GM12878 (cell line): ENCODE measurements around the gene PRCD. TPM values are rescaled to one million over a fixed set of nuclear protein-coding genes. Genes with fewer than 3 reads are reported as not detected.

ENCODE experiments used
- ATAC-seq: fragments of 200-7000 bp; cut with Tn5 transposase; 3 replicates; pipeline ENCODE4 v1.9.1; 2020; ENCODE audit warnings: mild to moderate bottlenecking, moderate library complexity
- BruUV-seq: library from RNA; stranded (reverse); fragments of 400-500 nt; replicated peaks from 2 replicates; lab custom pipeline; 2021; lab: Mats Ljungman, UMichigan
- CTCF ChIA-PET: fragments of 300-600 bp; sonication (Branson Sonifier 250); formaldehyde crosslinking; extraction: SDS; loops from one replicate; lab custom pipeline; 2021; ENCODE audit warnings: inconsistent platforms; lab: Yijun Ruan, JAX
- POLR2A ChIA-PET: fragments of 350-600 bp; formaldehyde crosslinking; extraction: SDS; loops from one replicate; lab custom pipeline; 2021; ENCODE audit warnings: inconsistent platforms; lab: Charles Lee
- RAD21 ChIA-PET: fragments of 300-600 bp; sonication (Branson Sonifier 250); formaldehyde crosslinking; loops from one replicate; lab custom pipeline; 2023; ENCODE audit warnings: antibody characterized with exemption; ENCODE audit not compliant: unreplicated experiment; lab: Charles Lee
- SMC1A ChIA-PET: fragments of 300-600 bp; sonication (Branson Sonifier 250); formaldehyde crosslinking; loops from one replicate; lab custom pipeline; 2023; ENCODE audit not compliant: unreplicated experiment, uncharacterized antibody; lab: Charles Lee
- DNase-seq: peaks from one replicate; pipeline ENCODE4 v3.0.0-alpha.2; 2011; ENCODE audit warnings: low read depth, low spot score
- FAIRE-seq: peaks from 3 replicates; lab custom pipeline; 2011; peaks lifted over from hg19 to GRCh38; lab: Jason Lieb, UNC
- H2AFZ ChIP-seq: 2 replicates; pipeline ENCODE4 v1.6.0; 2011; ENCODE audit warnings: low read depth, low read length, control low read depth; ENCODE audit not compliant: control insufficient read depth
- H3K27ac ChIP-seq: 2 replicates; pipeline ENCODE4 v1.5.1; 2011; ENCODE audit warnings: control low read depth; ENCODE audit not compliant: control insufficient read depth, insufficient read depth
- H3K27me3 ChIP-seq, 2 experiments: replicated peaks in 1 of 2; 2 replicates each; pipeline versions ENCODE4 v1.6.0 to v1.6.1; 2011; ENCODE audit warnings: low read length in 1 of 2; ENCODE audit not compliant: control insufficient read depth in 2 of 2, insufficient read depth in 2 of 2
- H3K36me3 ChIP-seq, 2 experiments: 2 replicates each; pipeline ENCODE4 v1.5.1; 2011; ENCODE audit warnings: low read length in 1 of 2; ENCODE audit not compliant: control insufficient read depth in 2 of 2, insufficient read depth in 2 of 2
- H3K4me1 ChIP-seq: 2 replicates; pipeline ENCODE4 v1.6.1; 2011; ENCODE audit warnings: mild to moderate bottlenecking, low read length, moderate library complexity, mixed read lengths; ENCODE audit not compliant: control insufficient read depth, insufficient read depth
- H3K4me2 ChIP-seq: 2 replicates; pipeline ENCODE4 v1.6.0; 2011; ENCODE audit warnings: control low read depth; ENCODE audit not compliant: control insufficient read depth, insufficient read depth
- H3K4me3 ChIP-seq: fragments of 200-600 bp; sonication (generic); 2 replicates; pipeline ENCODE4 v1.5.1; 2016
- H3K79me2 ChIP-seq: 2 replicates; pipeline ENCODE4 v1.6.0; 2011; ENCODE audit warnings: low read length; ENCODE audit not compliant: control insufficient read depth, insufficient read depth
- H3K9ac ChIP-seq: 2 replicates; pipeline ENCODE4 v1.8.0; 2011; ENCODE audit warnings: low read length, control low read depth, mixed read lengths; ENCODE audit not compliant: control insufficient read depth, insufficient read depth
- H3K9me3 ChIP-seq: replicated peaks from 3 replicates; pipeline ENCODE4 v1.5.1; 2011; ENCODE audit warnings: mild to moderate bottlenecking, low read length; ENCODE audit not compliant: control insufficient read depth, insufficient read depth
- H4K20me1 ChIP-seq: 2 replicates; pipeline ENCODE4 v1.6.0; 2011; ENCODE audit not compliant: control insufficient read depth, insufficient read depth
- BCL11A ChIP-seq: IDR thresholded peaks from 2 replicates; pipeline ENCODE4 v1.6.1; 2011; ENCODE audit warnings: low read depth, low read length
- FOXK2 ChIP-seq: fragments of 450-650 bp; IDR thresholded peaks from 2 replicates; pipeline ENCODE4 v1.6.1; 2017; ENCODE audit warnings: mild to moderate bottlenecking, moderate library complexity
- PML ChIP-seq: IDR thresholded peaks from 2 replicates; pipeline ENCODE4 v1.6.1; 2012; ENCODE audit warnings: low read length, inconsistent platforms
- POLR2A ChIP-seq: IDR thresholded peaks from 2 replicates; pipeline ENCODE4 v1.6.1; 2011; ENCODE audit warnings: low read depth, mild to moderate bottlenecking, low read length
- SMAD5 ChIP-seq: IDR thresholded peaks from 2 replicates; pipeline ENCODE4 v1.6.1; 2016; ENCODE audit warnings: antibody characterized with exemption, low read depth
- STAT3 ChIP-seq: IDR thresholded peaks from 2 replicates; pipeline ENCODE4 v1.6.1; 2011; ENCODE audit warnings: low read depth, low read length, improper control_type of control experiment
- TAF1 ChIP-seq: IDR thresholded peaks from 2 replicates; pipeline ENCODE4 v1.6.1; 2011; ENCODE audit warnings: mild to moderate bottlenecking, low read depth, low read length, borderline replicate concordance
- WGBS: methylation state at CpG from one replicate; pipeline ENCODE4 v1.1.6; 2016; ENCODE audit warnings: low lambda C conversion rate; ENCODE audit not compliant: insufficient replicate concordance, insufficient coverage; ENCODE audit errors: missing lambda C conversion rate; 5-methylcytosine and 5-hydroxymethylcytosine counted together
- in situ Hi-C: fragments of 300-500 bp; cut with MboI; formaldehyde crosslinking; loops from 9 replicates; pipeline ENCODE4 v1.14.3; 2018; ENCODE audit warnings: mixed read lengths
- intact Hi-C: fragments of 100-400 bp; cut with micrococcal nuclease; formaldehyde crosslinking; loops from one replicate; pipeline ENCODE4 v1.14.2; 2022; ENCODE audit not compliant: unreplicated experiment
- polyA plus RNA-seq, 11 experiments: library from polyadenylated mRNA; depleted of rRNA in 4 of 11; unstranded in 6 of 11; stranded (reverse) in 5 of 11; fragments of >200 nt; fragmentation: Nextera tagmentation in 4 of 11; fragmentation: Illumina TruSeq in 1 of 11; extraction: Ambion mirVana in 4 of 11; extraction: Trizol in 1 of 11; gene quantifications; 1 replicate in 1 of 11; 2 replicates in 10 of 11; pipeline versions ENCODE4 v1.2.1 to v1.2.3, GENCODE V29; 2011 to 2016; ENCODE audit warnings: inconsistent platforms in 2 of 11, missing spikeins in 2 of 11, low read depth in 1 of 11
- total RNA-seq, 4 experiments: library from RNA; depleted of rRNA in 3 of 4; stranded (reverse); fragments of >200 nt in 3 of 4; fragmentation: Illumina TruSeq in 1 of 4; extraction: Trizol in 1 of 4; gene quantifications; 2 replicates each; pipeline versions ENCODE4 v1.2.1 to v1.2.3, GENCODE V29; 2013 to 2021

Gene PRCD
- total and polyA plus RNA-seq, 10 of the 15 experiments (the other 5 are each of a cell fraction or from before 2014, with no cell fraction given), result 0.18 to 0.95 (median 0.34) TPM; not detected in 4

DNA sequence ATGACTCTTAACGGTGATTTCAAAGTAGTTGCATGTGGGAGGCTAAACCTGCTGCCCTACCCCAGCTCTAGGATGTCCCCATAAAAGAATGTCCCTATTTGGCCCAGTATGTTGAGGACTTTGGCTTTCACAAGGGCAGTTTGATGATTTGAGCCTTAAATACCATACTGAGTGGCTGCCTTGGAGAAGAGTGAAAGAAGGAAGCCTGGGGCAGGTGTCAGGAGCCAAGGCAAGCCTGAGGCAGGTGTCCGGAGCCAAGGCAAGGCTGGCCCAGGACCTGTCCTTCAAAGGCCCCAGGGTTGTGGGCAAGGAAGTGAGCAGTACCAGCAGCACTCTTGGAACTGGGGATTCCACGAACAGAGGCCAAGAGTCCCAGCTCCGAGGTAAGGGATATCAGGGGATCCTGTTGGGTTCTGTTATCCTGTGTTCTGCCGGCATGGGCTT, 27.2 kb downstream of the PRCD start:
- intact Hi-C loops, result loop anchor here (10.0 kb wide), 1 partner anchor 128 kb away; no protein-coding TSS in a partner anchor
- Histone ChIP-seq H3K9ac (no peak overlapping the region), H3K4me2 (no peak overlapping the region), H3K36me3 (peaks cover 7 to 17% of the 10 kb centered on the region in 2 experiments), H2AFZ (no peak overlapping the region), H3K27ac (no peak overlapping the region), H3K79me2 (peaks cover 7% of the 10 kb centered on the region), H3K4me1 (peaks cover 13% of the 10 kb centered on the region), H4K20me1 (peaks cover under 1% of the 10 kb centered on the region; the same call in 1 of the 2 replicates), H3K4me3 (no peak overlapping the region), H3K27me3 (no peaks in the 10 kb centered on the region), H3K9me3 (no peaks in the 10 kb centered on the region)
- CTCF ChIA-PET, result interaction anchor here (0.6 to 2.6 kb wide), 9 partner anchors 9 to 182 kb away, joined by 3 to 17 read pairs (median 3); partner anchors contain the start of gene ST6GALNAC2
- TF ChIP-seq TAF1 (no peak), FOXK2 (no peak), STAT3 (no peak), BCL11A (no peak), SMAD5 (0 out of 2 replicates have a peak, but pooled peaks have one; percentile 21), PML (no peak), POLR2A (peak; percentile 35; the same call in 1 of the 2 replicates)
- DNase-seq (no peak), FAIRE-seq (no peak), ATAC-seq (no peak)
- POLR2A ChIA-PET, result interaction anchor here (0.6 to 1.3 kb wide), 3 partner anchors 8 to 457 kb away, joined by 3 to 6 read pairs (median 3); no protein-coding TSS in a partner anchor
- no TSS peak for BruUV-seq
- RAD21 ChIA-PET, result interaction anchor here (0.5 to 1.6 kb wide), 3 partner anchors 57 to 690 kb away, joined by 3 to 5 read pairs (median 4); no protein-coding TSS in a partner anchor
- SMC1A ChIA-PET, result interaction anchor here (1.0 to 2.8 kb wide), 8 partner anchors 9 to 165 kb away, joined by 3 to 14 read pairs (median 4); no protein-coding TSS in a partner anchor
- WGBS, result 74% methylated on average over 5 of the region's 5 CpGs
- in situ Hi-C loops, result no loop called here
